Measurements from ENCODE around the gene ARID1B.

Gene ARID1B

GRCh38 chr6:157186785-157187181 is 409.6 kb downstream of the ARID1B start:
- DNase-seq (ENCODE audit: low spot score): no peak

DNA sequence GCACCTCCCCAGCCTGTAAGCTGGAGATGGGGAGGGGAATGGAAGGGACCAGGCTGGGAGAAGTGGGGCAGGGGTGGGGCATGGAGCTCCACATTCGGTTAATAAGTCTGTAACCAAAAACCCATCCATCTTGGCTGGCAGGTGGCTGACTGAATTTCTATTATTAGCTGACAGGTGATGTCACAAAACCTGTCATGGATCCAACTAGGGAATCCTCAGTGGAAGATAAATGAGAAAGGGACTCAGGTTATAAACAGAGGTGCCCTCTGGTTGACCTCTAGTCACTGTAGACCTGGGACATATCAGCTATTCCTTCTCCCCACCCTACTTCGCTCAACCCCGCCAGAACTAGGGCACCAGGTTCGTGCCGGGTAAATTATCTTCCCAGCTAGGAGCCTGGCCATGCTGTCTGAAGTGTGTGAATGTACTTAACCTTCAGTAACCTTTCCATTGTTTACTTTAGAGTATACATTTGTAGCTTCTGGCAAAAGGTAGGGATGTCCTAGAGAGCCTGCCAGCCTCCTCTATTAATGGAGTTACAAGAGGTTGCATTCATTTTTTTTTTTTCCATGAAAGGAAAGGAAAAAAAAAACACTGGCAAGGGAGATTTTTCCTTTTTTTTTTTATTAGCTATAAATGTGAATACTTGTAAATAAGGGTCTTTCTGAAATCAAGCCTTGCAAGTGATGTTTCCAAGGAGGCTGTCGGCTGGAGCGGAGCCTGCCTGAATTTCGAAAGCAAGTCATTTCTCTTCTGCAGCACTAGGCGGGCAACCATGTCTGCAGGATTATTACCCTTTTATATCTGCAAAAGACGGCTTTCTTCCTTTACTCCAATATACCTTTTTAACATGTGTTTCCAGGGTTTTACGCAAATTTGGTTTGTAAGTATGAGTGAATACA is 410.3 kb downstream of the ARID1B start:
- no peak for DNase-seq (ENCODE audit: low spot score)

DNA sequence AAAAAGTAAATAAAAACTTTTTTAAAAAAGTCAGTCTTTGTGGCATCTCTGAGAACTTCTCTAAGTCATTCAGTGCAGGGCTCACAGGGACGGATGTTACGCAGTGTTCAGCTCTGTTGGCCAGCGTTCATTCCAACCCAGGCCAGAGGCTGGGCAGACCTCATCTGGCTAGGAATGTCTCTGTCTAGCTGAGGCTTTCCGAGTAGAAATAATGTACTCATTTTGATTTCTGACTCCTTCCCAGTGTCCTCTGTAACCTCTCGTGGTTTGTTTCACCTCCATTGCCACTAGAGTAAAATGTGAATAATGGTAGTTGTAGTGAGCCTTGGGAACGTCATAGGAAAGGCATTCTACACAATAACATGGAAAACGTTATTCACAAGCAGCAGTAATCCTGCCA is 411.0 kb downstream of the ARID1B start:
- DNase-seq (ENCODE audit: low spot score): peak; percentile 20

- DNase-seq (ENCODE audit: low spot score): no peak
Measured at GRCh38 chr6:157193443-157193996, 416.3 kb downstream of the ARID1B start.

- no peak for DNase-seq (ENCODE audit: low spot score)
Measured at GRCh38 chr6:157194110-157194509, 416.9 kb downstream of the ARID1B start.

DNA sequence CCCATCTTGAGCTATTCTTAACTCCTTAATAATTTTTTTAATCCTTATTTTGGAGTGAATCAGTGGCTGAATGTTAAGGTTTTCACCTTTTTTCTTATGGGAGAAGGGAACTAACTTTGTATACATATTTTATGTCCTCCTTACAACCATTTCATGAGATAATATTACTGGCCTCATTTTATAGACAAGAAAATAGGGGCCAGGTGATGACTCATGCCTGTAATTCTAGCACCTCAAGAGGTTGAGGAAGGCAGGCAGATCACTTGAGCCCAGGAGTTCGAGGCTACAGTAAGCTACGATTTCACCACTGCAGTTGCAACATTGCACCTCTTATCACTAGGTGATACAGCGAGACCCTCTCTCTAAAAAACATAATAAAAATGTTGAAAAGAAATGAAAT is 417.5 kb downstream of the ARID1B start:
- DNase-seq (ENCODE audit: low spot score): no peak

GRCh38 chr6:157196391-157196790 is 419.2 kb downstream of the ARID1B start:
- no peak for DNase-seq (ENCODE audit: low spot score)

DNA sequence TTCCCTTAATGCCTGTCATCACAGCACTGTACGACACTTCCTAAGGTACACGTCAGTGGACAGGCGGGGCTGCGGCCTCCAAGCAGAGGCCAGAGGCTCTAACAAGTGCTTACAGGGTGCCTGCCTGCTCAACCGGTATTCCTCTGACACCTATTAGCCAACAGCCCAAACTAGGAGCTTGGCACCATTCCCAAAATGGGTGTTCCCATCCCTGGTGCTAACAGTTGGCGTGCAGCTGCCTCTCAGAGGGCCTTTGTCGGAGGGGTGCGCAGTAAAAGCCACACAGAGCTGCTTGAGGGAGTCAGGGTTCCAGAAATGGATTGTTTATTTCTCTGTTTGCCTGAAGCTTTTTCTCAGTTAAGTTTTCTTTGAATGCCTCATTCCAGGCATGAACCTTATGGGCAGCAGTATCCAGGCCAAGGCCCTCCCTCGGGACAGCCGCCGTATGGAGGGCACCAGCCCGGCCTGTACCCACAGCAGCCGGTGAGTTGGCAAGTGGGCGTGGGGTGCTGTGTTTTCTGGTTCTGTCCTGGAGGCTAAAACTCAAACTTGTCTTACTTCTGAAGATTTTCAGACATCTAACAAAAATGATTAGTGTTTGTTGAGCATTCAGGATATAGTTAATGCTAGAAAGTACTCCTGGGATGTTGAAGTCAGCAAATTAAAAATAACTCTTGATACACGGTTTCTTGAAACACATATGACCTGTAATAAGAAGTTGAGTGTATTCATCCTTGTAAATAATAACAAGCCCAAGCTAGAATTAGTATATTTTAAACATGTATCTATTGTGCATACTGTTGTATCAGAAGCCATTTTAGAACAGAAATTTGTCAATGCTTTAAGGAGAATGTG is 421.5 kb downstream of the ARID1B start:
- DNase-seq (ENCODE audit: low spot score): no peak

GRCh38 chr6:157200117-157200516 is 422.9 kb downstream of the ARID1B start:
- DNase-seq (ENCODE audit: low spot score): no peak

- DNase-seq (ENCODE audit: low spot score): no peak
Measured at GRCh38 chr6:157200611-157201010, 423.4 kb downstream of the ARID1B start.

- DNase-seq (ENCODE audit: low spot score): no peak
Measured at GRCh38 chr6:157201083-157201482, 423.9 kb downstream of the ARID1B start.

GRCh38 chr6:157203312-157203744 is 426.1 kb downstream of the ARID1B start:
- DNase-seq (ENCODE audit: low spot score): no peak

DNA sequence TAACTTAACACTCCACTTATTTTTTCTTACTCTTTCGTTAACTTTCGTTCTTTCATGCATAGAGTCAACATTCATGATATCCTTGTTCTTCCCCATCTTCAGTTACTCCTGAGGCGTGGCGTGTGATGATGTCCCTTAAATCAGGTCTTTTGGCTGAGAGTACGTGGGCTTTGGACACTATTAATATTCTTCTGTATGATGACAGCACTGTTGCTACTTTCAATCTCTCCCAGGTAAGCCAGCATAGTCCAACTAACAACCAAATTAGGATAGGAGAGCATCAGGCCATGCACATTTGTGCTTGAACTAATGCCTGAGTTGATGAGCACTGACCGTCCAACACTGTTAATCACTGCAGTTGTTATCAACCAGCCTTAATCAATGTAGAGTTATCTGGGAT is 426.6 kb downstream of the ARID1B start:
- no peak for DNase-seq (ENCODE audit: low spot score)

GRCh38 chr6:157205473-157206358 is 428.5 kb downstream of the ARID1B start:
- no peak for DNase-seq (ENCODE audit: low spot score)

- DNase-seq (ENCODE audit: low spot score): no peak
Measured at GRCh38 chr6:157206359-157206815, 429.2 kb downstream of the ARID1B start.

DNA sequence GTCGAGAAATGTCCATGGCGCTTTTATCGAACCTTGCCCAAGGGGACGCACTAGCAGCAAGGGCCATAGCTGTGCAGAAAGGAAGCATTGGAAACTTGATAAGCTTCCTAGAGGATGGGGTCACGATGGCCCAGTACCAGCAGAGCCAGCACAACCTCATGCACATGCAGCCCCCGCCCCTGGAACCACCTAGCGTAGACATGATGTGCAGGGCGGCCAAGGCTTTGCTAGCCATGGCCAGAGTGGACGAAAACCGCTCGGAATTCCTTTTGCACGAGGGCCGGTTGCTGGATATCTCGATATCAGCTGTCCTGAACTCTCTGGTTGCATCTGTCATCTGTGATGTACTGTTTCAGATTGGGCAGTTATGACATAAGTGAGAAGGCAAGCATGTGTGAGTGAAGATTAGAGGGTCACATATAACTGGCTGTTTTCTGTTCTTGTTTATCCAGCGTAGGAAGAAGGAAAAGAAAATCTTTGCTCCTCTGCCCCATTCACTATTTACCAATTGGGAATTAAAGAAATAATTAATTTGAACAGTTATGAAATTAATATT is 430.4 kb downstream of the ARID1B start:
- DNase-seq (ENCODE audit: low spot score): no peak

DNA sequence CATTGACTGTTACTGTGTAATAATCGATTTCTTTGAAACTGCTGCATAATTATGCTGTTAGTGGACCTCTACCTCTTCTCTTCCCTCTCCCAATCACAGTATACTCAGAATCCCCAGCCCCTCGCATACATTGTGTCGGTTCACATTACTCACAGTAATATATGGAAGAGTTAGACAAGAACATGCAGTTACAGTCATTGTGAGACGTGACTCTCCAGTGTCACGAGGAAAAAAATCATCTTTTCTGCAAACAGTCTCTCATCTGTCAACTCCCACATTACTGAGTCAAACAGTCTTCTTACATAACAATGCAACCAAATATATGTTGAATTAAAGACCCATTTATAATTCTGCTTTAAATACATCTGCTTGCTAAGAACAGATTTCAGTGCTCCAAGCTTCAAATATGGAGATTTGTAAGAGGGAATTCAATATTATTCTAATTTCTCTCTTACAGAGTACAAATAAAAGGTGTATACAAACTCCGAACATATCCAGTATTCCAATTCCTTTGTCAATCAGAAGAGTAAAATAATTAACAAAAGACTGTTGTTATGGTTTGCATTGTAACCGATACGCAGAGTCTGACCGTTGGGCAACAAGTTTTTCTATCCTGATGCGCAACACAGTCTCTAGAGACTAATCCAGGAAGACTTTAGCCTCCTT is 432.8 kb downstream of the ARID1B start:
- no peak for DNase-seq (ENCODE audit: low spot score)

DNA sequence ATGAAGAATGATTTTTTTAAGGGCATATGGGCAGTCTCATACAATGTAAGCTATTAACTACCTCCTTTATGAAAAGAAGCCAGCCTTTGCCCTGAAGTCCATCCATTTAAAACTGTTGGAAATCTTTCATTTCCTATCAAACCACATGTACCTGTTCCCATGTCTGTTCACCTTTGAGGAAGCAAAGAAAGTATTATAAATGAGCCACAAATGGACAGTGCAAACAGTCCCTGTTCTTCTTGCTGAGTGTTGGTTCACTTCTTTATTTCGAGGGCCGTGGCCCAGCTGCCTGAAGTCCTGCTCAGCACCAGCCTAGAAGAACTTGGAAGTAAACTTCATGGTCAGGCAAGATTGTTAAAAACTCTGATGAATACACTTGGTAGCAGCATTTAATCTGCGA is 433.8 kb downstream of the ARID1B start:
- DNase-seq (ENCODE audit: low spot score): no peak

GRCh38 chr6:157211603-157212455 is 434.7 kb downstream of the ARID1B start:
- no peak for DNase-seq (ENCODE audit: low spot score)

DNA sequence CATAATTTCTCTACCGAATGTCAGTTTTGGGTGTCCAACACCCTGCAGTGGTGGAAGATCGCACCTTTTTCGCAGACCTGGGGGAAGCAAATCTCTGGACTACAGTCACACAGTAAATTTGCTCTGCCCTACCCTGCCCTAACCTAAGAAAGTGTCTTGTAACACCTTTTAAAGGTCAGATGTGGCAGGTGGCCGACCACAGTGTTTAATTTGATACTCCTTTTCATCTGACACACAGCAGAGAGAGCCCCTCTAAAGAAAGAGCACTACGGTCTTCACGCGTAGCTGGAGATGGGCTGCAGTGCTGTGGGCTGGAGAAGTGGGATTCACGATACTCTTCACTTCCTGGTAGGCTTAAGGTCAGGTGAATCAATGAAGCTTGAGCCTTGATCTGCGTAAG is 436.2 kb downstream of the ARID1B start:
- DNase-seq (ENCODE audit: low spot score): no peak
